Measurements from ENCODE around the gene PDE4D. TPM values are rescaled to one million over a fixed set of nuclear protein-coding genes. Genes with fewer than 3 reads are reported as not detected.

Gene PDE4D
- total and polyA plus RNA-seq, 4 donors, result 12.8 to 167 (median 44.5) TPM

GRCh38 chr5:59840200-59840601 lies 53.3 kb downstream of the PDE4D start:
- no peak for ATAC-seq (ENCODE audit: insufficient read depth, low FRiP score)
- Histone ChIP-seq H3K36me3 (ENCODE audit: control insufficient read depth in 4 of 4, insufficient read depth in 4 of 4, low read length in 4 of 4) (no peaks in the 10 kb centered on the region), H3K9ac (ENCODE audit: insufficient read depth in 1 of 2, low read length in 2 of 2) (no peak overlapping the region), H3K4me3 (no peak overlapping the region), H3K27ac (ENCODE audit: low read depth in 1 of 2, low read length in 1 of 2) (no peak overlapping the region), H3K9me3 (ENCODE audit: control insufficient read depth in 4 of 4, insufficient read depth in 3 of 4, low read length in 3 of 4) (no peaks in the 10 kb centered on the region), H3K4me1 (ENCODE audit: control insufficient read depth in 5 of 5, insufficient read depth in 5 of 5, low read length in 5 of 5) (peaks cover 0 to 7% (median 0%) of the 10 kb centered on the region in 5 donors), H3K27me3 (ENCODE audit: control insufficient read depth in 3 of 3, insufficient read depth in 3 of 3, low read length in 2 of 3) (no peaks in the 10 kb centered on the region)
- DNase-seq, result no peak
- TF ChIP-seq, protein P1, sequence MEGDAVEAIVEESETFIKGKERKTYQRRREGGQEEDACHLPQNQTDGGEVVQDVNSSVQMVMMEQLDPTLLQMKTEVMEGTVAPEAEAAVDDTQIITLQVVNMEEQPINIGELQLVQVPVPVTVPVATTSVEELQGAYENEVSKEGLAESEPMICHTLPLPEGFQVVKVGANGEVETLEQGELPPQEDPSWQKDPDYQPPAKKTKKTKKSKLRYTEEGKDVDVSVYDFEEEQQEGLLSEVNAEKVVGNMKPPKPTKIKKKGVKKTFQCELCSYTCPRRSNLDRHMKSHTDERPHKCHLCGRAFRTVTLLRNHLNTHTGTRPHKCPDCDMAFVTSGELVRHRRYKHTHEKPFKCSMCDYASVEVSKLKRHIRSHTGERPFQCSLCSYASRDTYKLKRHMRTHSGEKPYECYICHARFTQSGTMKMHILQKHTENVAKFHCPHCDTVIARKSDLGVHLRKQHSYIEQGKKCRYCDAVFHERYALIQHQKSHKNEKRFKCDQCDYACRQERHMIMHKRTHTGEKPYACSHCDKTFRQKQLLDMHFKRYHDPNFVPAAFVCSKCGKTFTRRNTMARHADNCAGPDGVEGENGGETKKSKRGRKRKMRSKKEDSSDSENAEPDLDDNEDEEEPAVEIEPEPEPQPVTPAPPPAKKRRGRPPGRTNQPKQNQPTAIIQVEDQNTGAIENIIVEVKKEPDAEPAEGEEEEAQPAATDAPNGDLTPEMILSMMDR (IDR thresholded peaks at IDR 0.05; ENCODE audit: control extremely low read depth, extremely low read depth), result no peak
- 55 to 73% methylated on average over 3 of the region's 3 CpGs for WGBS, 2 donors

GRCh38 chr5:59838989-59839388 lies 54.5 kb downstream of the PDE4D start:
- H3K4me1 ChIP-seq (ENCODE audit: control insufficient read depth in 5 of 5, insufficient read depth in 5 of 5, low read length in 5 of 5), result peaks cover 0 to 7% (median 0%) of the 10 kb centered on the region in 5 donors
- H3K9ac ChIP-seq (ENCODE audit: insufficient read depth in 1 of 2, low read length in 2 of 2), result no peak overlapping the region
- H3K36me3 ChIP-seq (ENCODE audit: control insufficient read depth in 4 of 4, insufficient read depth in 4 of 4, low read length in 4 of 4), result no peaks in the 10 kb centered on the region
- no peaks in the 10 kb centered on the region for H3K27me3 ChIP-seq (ENCODE audit: control insufficient read depth in 3 of 3, insufficient read depth in 3 of 3, low read length in 2 of 3)
- no peaks in the 10 kb centered on the region for H3K9me3 ChIP-seq (ENCODE audit: control insufficient read depth in 4 of 4, insufficient read depth in 3 of 4, low read length in 3 of 4)
- 91 to 96% methylated on average over 2 of the region's 2 CpGs for WGBS, 2 donors
- no peak overlapping the region for H3K27ac ChIP-seq (ENCODE audit: low read depth in 1 of 2, low read length in 1 of 2)
- ATAC-seq (ENCODE audit: insufficient read depth, low FRiP score) (no peak), DNase-seq (no peak)
- TF ChIP-seq, protein P1 (IDR thresholded peaks at IDR 0.05; ENCODE audit: control extremely low read depth, extremely low read depth), result no peak
- H3K4me3 ChIP-seq, result no peak overlapping the region

GRCh38 chr5:59838067-59838466 lies 55.5 kb downstream of the PDE4D start:
- TF ChIP-seq, protein P1 (IDR thresholded peaks at IDR 0.05; ENCODE audit: control extremely low read depth, extremely low read depth), result no peak
- Histone ChIP-seq H3K9me3 (ENCODE audit: control insufficient read depth in 4 of 4, insufficient read depth in 3 of 4, low read length in 3 of 4) (no peaks in the 10 kb centered on the region), H3K4me1 (ENCODE audit: control insufficient read depth in 5 of 5, insufficient read depth in 5 of 5, low read length in 5 of 5) (peaks cover 0 to 7% (median under 1%) of the 10 kb centered on the region in 5 donors), H3K27me3 (ENCODE audit: control insufficient read depth in 3 of 3, insufficient read depth in 3 of 3, low read length in 2 of 3) (no peaks in the 10 kb centered on the region), H3K4me3 (no peak overlapping the region), H3K36me3 (ENCODE audit: control insufficient read depth in 4 of 4, insufficient read depth in 4 of 4, low read length in 4 of 4) (no peaks in the 10 kb centered on the region), H3K27ac (ENCODE audit: low read depth in 1 of 2, low read length in 1 of 2) (no peak overlapping the region), H3K9ac (ENCODE audit: insufficient read depth in 1 of 2, low read length in 2 of 2) (no peak overlapping the region)
- DNase-seq (no peak), ATAC-seq (ENCODE audit: insufficient read depth, low FRiP score) (no peak)
- 80 to 83% methylated on average over 2 of the region's 2 CpGs for WGBS, 2 donors

GRCh38 chr5:59837071-59837470 lies 56.5 kb downstream of the PDE4D start:
- Histone ChIP-seq H3K4me1 (ENCODE audit: control insufficient read depth in 5 of 5, insufficient read depth in 5 of 5, low read length in 5 of 5) (peaks cover 0 to 7% (median 5%) of the 10 kb centered on the region in 5 donors), H3K9me3 (ENCODE audit: control insufficient read depth in 4 of 4, insufficient read depth in 3 of 4, low read length in 3 of 4) (no peaks in the 10 kb centered on the region), H3K36me3 (ENCODE audit: control insufficient read depth in 4 of 4, insufficient read depth in 4 of 4, low read length in 4 of 4) (no peaks in the 10 kb centered on the region), H3K27me3 (ENCODE audit: control insufficient read depth in 3 of 3, insufficient read depth in 3 of 3, low read length in 2 of 3) (no peaks in the 10 kb centered on the region), H3K9ac (ENCODE audit: insufficient read depth in 1 of 2, low read length in 2 of 2) (no peak overlapping the region), H3K4me3 (no peak overlapping the region), H3K27ac (ENCODE audit: low read depth in 1 of 2, low read length in 1 of 2) (no peak overlapping the region)
- WGBS, 2 donors, result 41 to 71% methylated on average over 1 of the region's 1 CpG
- TF ChIP-seq, protein P1 (IDR thresholded peaks at IDR 0.05; ENCODE audit: control extremely low read depth, extremely low read depth), result no peak
- ATAC-seq (ENCODE audit: insufficient read depth, low FRiP score) (no peak), DNase-seq (no peak)

Measured in lung (tissue), 12 donors.